HG03432 (cell line): ENCODE results near the gene USP36.
"Not testable (repeated sequence)": the region's sequence is repeated elsewhere in the genome, so short reads cannot be mapped to it uniquely, and the experiment has no call there.

Experiments used
- ATAC-seq: cut with Tn5 transposase; IDR thresholded peaks from one replicate; pipeline ENCODE4 v1.9.1; 2021; ENCODE audit warnings: mild to moderate bottlenecking, moderate library complexity; ENCODE audit not compliant: unreplicated experiment

Gene USP36

DNA sequence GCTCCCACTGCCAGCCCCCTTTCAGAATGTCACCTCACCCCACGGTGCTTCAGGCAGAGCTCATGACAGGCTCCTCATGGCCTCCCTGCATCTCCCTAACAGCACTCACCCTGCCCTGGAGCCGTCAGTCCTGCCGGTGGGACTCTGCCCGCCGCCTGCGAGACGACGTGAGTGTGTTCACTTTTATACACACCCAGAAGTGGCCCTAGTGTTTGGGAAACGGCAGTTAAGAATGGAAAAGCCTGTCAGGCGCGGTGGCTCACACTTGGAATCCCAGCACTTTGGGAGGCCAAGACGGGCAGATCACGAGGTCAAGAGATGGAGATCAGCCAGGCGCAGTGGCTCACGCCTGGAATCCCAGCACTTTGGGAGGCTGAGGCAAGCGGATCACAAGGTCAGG, 46.2 kb downstream of the USP36 start:
- ATAC-seq = no peak

DNA sequence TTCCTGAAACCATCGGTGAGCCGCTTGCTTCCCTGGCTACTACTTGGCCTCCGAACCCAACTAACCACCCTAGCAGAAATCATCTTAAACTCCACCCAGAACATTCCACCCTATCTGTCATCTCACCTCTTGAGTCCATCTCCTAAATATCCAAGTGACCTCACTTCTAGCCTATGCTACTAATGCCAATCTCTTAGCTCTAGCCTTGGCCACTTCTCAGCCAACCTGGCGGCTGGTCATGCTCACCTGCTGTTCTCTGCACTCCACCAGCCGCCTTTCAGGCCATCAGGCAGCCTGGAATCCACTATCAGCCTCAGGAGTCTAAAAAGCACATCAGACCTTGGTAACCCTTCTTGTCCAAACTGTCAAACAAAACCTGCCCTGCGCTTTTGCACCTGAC, 46.6 kb downstream of the USP36 start:
- ATAC-seq = no peak

DNA sequence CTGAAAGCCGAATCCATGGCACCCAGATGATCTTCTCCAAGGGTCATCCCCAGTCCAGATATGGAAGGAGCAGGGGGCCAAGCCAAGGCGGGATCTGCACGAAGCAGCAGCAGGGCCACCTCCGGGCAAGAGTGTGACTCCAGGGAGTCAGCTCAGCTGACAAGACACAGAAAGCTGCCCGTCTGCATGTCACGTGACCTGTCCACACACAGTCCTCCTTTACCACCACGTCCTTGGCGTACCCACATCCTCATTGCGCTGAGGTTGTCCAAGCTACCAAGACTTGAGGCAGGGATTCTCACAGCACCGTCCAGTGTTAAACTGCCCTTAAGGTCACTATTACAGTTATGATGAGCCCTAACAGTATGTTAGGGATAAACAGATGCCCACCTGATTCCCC, 47.2 kb downstream of the USP36 start:
- no peak for ATAC-seq

DNA sequence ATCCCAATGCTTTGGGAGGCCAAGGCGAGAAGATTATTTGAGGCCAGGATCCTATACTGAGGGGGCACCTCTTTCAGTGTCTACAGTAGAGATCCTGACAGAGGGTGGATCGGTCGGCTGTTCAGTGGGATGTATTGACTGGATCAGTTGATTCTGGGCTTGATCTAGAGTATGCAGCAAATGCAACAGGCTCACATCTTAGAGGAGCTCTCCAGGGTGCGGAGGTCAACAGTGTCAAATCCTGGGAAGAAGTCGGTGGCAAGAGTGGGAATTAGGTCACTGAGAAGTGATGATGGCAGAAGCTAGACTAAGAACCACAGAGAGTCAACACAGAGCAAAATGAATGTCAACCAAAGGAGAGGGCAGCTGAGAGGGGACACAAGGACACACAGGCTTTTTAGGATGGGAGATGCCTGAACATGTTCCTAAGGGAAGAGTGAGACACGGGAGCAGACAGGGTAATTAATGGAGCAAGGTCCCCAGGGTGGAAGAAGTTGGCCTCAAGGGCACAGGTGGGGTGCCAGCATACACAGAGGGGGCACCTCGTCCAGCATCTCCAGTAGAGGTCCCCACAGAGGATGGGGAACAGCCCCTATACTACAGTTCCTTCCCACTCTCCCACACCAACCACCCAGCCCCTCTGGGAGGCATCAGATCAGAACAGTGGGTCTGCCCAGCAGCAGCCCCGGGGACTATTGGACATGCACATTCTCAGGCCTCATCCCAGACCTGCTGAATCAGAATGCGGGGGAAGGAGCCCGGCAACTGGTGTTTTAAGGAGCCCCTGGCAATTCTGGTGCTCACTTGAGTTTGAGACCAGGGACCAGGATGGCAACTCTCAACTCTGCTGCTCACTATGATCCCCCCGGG, 48.5 kb downstream of the USP36 start:
- no peak for ATAC-seq

DNA sequence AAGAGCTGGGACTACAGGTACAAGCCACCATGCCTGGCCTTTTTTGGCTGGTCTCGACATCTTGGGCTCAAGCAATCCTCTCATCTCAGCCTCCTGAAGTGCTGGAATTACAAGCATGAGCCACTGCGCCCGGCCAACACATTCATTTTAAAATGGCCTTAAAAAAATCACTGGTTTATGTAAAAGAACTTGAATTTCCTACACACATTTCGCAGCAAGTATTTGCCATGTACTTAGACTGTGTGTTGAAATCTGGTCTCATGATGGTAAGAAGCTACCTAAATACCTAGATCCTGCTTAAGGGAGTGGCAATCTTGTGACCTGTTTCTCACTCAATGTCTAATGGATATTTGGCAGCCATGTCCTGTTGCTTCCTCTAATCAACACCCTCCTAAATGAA, 50.1 kb downstream of the USP36 start:
- ATAC-seq = no peak

DNA sequence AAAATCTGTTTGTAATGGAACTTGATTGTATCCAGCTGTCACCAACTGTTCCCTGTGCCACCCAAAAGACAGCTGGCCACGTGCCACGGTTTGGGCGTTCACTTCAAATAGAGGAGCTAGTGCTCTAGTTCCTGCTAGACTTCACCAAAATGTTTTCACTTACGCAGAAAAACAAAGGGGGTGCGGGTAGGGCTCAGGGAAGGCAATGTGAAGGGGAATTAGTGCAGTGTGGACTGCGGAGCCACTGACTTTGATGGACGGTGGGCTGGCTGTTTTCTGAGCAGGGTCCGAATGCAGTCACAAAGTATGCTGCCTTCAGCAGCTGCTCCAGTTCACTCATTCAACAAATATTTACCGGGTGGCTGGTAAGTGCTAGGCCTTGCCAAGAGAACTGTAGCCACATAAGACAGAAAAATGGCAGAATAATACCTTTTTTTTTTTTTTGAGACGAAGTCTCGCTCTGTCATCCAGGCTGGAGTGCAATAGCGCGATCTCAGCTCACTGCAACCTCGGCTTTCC, 50.9 kb downstream of the USP36 start:
- no peak for ATAC-seq

DNA sequence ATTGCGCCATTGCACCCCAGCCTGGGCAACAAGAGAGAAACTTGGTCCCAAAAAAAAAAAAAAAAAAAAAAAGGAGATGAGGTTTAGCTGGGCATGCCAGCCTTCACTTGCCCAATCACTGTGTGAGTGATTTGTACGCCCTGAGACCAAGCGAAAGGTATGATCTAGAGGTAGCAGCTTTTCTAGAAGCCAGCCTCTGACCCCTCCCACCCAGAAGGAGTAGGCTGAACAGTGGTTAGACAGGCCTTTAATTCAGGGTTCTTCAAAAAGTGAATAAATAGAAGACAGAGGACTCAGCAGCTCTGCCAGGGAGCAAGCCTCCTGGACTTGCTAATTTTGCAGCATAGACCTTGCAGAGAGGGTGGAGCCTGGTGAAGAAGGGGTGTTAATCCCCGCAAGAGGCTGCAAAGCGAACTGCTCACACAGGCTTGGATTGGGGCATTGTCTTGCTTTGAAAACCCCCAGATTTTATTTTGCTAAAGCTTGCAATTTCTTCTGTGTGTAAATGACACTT, 51.4 kb downstream of the USP36 start:
- no peak for ATAC-seq

DNA sequence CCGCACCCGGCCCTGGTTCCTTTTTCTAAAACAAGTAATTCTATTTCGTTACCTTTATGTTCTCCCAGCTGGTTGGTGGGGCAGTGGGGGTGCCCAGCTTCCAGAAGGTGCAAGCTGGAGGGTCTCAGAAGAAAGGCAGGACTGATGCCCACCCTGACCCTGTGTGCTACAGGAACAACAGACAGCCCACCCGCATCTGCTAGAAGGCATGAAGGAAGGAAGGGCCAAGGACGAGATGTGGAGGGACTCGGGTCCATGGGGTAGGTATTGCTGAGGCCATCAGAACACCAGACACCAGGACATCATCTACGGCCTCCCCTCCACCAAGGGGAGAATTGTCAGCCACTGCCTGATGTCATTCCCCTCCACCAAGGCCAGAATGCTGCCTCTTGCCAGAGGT, 52.2 kb downstream of the USP36 start:
- ATAC-seq = no peak

DNA sequence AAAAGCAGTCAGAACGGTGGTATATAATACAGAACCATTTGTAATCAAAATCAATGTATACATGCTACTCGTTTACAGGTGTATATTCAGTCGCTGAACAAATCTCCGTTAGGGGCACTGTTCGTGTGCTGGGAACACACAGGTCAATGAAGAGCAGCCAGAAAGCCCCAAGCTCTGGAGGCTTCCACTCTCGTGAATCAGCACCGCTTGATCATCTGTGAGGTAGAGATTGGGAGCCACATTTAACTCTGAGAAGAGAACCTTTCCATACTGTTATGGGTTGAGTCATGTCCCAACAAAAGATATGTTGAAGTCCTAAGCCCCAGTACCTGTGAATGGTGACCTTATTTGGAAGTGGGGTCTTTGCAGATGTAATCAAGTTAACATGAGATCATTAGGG, 53.2 kb downstream of the USP36 start:
- no peak for ATAC-seq

DNA sequence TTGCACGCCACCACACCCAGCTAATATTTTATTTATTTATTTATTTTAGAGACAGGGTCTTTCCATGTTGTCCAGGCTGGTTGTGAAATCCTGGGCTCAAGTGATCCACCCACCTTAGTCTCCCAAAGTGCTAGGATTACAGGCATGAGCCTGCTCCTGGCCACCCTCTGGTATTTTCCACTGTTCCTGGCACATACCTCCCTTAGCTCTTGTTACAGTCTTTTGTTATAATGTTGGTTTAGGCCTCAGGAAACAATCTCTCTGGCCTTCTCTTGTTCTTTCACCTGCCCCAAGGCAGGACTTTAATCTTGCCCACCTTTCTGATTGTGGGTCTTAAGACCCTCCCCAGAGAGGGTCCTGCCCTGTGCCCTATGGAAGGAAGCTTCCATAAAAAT, 55.0 kb downstream of the USP36 start:
- ATAC-seq = no peak

DNA sequence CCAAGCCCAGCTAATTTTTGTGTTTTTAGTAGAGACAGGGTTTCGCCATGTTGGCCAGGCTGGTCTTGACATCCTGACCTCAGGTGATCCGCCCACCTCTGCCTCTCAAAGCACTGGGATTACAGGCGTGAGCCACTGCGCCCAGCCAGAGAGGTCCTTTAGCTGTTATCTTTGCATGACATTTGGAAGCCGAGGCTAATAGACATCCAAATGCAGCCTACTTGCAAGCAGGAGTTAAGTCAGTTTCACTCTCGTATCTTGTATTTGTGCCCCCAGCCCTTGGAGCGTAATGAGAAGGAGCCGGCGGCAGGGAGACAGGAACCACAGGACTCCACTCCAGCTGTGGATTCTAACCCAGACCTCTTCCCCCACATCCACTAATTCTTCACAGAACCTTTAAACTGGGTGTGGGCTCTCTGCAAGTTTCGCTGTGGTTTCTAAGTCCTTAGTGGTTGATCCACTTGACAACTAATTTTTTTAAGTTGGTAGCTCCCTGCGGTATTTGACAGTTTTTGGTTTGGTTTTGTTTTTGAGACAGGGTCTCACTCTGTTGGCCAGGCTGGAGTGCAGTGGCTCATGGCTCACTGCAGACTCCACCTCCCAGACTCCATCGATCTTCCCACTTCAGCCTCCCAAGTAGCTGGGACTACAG, 55.5 kb downstream of the USP36 start:
- no peak for ATAC-seq

DNA sequence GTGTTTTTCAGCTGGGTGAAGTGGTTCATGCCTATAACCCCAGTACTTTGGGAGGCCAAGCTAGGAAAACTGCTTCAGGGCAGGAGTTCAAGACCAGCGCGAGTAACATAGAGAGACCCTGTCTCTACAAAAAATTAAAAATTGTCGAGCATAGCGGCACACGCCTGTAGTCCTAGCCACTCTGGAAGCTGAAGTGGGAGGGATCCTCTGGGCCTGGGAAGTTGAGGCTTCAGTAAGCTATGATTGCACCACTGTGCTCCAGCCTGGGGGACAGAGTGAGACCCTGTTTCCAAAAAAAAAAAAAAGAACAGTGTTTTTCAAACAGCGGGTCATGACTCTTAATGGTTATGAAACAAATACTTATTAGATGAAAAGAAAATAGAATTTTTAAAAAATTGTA, 56.3 kb downstream of the USP36 start:
- no peak for ATAC-seq

DNA sequence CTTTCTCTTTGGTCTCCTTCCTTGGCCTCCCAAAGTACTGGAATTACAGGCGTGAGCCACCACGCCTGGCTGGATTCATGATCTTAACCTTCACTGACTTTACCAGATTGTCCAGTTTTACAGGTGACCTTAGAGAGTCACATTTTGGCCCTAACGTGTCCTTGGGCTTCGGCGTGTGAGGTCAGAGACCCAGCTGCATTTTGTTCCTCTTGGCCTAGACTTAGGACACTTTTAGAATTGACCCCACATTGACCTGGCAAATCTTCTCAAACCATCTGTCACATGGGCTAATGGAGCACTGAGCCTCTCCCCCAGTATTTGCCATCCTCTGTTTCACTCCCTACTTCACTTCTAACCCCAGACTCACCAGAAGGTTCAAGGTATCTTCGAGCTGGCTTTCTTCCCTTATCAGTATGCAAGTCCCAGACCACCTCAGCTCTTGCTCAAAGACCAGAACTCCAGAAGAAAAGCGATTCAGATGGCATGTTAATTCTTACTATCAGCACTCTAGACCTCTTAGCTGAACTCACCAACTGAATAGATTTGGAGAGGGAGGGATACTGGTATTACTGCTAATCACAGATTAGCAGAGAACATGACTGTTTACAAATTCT, 56.8 kb downstream of the USP36 start:
- no peak for ATAC-seq

DNA sequence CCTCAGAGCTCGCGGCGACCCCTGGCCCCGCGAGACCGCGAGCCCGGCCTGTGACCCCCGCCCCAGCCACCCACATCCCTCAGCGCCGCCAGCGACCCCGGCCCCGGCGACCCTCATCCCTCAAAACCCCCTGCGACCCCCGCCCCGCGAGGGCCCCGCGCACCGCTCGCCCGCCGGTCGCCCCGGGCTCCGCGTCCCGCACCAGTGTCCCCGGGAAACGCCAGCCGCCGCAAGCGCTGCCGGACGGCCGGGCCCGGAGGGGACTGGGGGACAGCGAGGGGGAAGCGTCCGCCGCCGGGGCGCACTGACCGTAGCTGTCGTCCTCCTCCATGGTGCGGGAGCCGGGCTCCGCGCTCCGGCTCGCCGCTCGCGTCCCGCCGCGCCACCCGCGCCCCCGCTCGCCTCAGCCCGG, 58.7 kb downstream of the USP36 start, which contains the start of gene CYTH1:
Gene CYTH1, minus strand, starts transcription at position 381 of the 412 bp plus-strand sequence. Its CDS starts 50 bp downstream, at position 331.
- no peak for ATAC-seq

DNA sequence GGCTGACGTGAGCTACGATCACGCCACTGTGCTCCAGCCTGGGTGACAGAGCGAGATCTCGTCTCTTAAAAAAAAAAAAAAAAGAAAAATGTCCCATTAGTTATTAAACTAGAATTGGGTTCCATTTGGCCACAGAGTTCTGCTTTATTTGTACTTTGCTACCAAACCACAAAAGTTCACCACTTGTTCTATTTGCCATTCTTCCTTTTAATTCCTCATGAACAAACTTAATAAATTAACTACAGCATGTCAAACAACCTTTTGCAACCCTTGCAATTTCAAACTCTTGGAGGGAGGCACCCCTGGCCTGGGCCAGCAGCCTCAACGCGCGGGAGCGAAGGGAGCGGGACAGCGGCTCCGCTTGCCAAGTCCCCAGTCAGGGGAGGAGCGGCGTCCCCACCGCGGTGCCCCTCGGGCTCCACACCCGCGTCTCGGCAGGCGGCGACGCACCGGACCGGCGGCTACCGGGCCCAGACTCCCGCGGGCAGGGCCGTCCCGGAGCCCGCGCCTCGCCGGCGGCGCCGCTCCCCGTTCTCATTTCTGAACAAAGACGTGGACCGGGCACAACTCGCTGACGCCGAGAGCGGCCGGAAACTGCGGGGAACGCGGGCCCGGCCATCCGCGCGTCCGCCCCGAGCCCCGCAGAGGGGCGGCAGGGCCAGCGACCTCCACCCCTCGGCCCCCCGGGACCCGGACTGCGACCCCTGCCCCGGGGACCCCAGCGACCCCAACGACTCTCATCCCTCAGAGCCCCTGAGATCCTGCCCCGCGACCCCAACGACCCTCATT, 59.3 kb downstream of the USP36 start:
- ATAC-seq = peak; percentile 20

DNA sequence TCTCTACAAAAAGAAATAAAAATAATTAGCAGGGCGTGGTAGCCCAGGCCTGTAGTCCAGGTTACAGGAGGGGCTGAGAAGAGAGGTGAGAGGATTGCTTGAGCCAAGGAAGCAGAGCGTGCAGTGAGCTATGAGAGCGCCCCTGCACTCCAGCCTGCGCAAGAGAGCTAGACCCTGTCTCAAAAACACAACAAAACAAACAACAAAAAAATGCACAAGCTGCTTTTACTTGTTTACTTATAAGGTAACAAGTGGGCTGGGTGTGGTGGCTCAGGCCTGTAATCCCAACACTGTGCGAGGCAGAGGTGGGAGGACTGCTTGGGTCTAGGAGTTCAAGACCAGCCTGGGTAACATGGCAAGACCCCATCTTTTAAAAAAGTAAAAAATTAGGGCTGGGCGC, 60.3 kb downstream of the USP36 start:
- ATAC-seq = no peak

DNA sequence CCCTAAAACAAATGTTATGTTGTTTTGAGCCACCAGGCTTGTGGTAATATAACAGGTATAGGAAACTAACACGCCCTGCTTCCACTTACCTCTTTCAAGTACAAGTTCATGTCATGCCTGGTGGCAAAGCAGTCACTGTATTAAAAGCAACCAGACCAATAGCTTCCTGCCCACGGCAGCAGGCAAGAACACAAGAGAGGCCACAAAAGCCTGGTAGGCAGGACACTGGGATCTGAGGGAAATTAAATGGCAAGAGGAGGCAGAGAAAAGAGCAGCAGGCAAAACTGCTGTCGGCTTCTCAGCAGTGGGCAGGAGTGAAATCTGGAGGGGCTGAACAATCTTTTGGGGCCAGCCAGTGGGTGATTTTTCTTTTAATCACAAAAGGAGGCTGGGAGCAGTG, 60.8 kb downstream of the USP36 start:
- no peak for ATAC-seq

DNA sequence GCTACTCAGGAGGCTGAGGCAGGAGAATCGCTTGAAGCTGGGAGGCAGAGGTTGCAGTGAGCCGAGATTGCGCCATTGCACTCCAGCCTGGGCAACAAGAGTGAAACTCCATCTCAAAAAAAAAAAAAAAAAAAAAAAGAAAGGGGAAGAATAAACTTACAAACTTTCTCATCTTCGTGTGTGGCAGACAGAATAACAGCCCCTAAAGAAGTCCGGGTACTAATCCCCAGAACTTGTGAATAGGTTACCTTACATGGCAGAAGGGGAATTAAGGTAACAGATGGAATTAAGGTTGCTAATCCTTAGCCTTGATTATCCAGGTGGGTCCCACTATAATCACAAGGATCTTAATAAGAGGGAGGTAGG, 61.3 kb downstream of the USP36 start:
- not testable (repeated sequence) for ATAC-seq

DNA sequence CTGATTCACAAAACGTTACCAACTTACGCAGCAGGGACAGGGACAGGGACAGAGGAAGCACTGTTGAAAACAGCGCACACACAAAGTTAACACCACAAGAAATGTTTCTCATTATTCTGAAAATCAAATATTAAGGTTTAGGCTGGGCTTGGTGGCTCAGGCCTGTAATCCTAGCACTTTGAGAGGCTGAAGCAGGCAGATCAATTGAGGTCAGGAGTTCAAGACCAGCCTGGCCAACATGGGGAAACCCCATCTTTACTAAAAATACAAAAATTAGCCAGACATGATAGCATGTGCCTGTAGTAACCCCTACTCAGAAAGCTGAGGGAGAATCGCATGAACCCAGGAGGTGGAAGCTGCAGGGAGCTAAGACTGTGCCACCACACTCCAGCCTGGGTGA, 62.7 kb downstream of the USP36 start:
- no peak for ATAC-seq

DNA sequence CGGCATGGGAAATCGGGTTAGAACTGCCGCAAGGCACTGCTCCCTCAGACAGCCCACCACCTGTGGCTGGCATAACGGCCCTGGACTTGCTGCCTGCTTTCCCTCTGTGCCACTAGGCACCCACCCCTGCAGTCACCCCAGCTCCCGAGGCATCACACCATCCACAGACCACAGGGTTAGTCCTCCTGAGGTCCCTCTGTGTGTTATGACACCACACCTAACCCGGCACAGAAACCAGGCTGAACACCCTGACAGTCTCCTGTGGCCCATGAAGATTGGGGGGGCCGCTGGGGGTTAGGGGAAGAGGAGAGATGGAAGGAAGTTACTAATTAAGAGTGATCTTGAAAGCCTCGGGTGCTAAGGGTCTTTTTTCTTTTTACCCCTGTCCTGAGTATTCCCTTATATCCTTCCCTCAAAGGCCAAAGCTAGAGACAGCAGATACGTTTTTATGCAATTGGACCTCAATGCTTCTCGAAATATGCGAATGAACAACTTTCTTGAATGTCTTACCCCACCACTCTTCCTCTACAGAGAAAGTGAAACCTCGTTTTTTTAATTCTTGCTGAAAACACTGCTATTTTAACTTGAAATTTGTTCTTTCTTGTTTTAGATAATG, 65.5 kb downstream of the USP36 start:
- ATAC-seq = peak; percentile 41
